HEK293 (cell line): Measurements from ENCODE around the gene MAML3.

ENCODE experiments used
- CTCF ChIA-PET: fragments of 350-600 bp; formaldehyde crosslinking; extraction: SDS; loops from one replicate; lab custom pipeline; 2021; ENCODE audit warnings: antibody characterized with exemption; lab: Yijun Ruan, JAX
- POLR2A ChIA-PET: fragments of 300-600 bp; formaldehyde crosslinking; extraction: SDS; loops from one replicate; lab custom pipeline; 2020; ENCODE audit warnings: antibody characterized with exemption, inconsistent platforms; lab: Yijun Ruan, JAX
- H3K27ac ChIP-seq: fragments of 200-500 bp; sonication (Bioruptor generic); 2 replicates; pipeline ENCODE4 v1.5.1; 2014; ENCODE audit warnings: low read depth, low read length, control low read depth, inconsistent platforms; ENCODE audit errors: extremely low read depth
- H3K36me3 ChIP-seq, 2 experiments: fragments of 200-500 bp in 1 of 2; sonication (Bioruptor generic) in 1 of 2; 1 replicate in 1 of 2; 2 replicates in 1 of 2; pipeline ENCODE4 v1.5.1; 2014 to 2017; ENCODE audit warnings: inconsistent platforms in 2 of 2, low read length in 2 of 2; ENCODE audit not compliant: control insufficient read depth in 2 of 2, insufficient read depth in 1 of 2
- H3K4me1 ChIP-seq: fragments of 200-500 bp; sonication (Bioruptor generic); 2 replicates; pipeline ENCODE4 v1.5.1; 2014; ENCODE audit warnings: mild to moderate bottlenecking, low read length, inconsistent platforms; ENCODE audit not compliant: control insufficient read depth, insufficient read depth
- H3K4me3 ChIP-seq: 2 replicates; pipeline ENCODE4 v1.5.1; 2011; ENCODE audit warnings: low read depth, mild to moderate bottlenecking, control low read depth, low read length, moderate library complexity
- H3K9me3 ChIP-seq: fragments of 200-500 bp; sonication (Bioruptor generic); 2 replicates; pipeline ENCODE4 v1.5.1; 2014; ENCODE audit warnings: low read depth, low read length, inconsistent platforms; ENCODE audit not compliant: control insufficient read depth, insufficient read depth
- BCL11A ChIP-seq: fragments of 450-650 bp; formaldehyde crosslinking; IDR thresholded peaks from 2 replicates; pipeline ENCODE4 v1.5.1; 2016; ENCODE audit warnings: low read depth, missing biosample characterization, missing genetic modification characterization
- BCL6B ChIP-seq: fragments of 450-650 bp; formaldehyde crosslinking; IDR thresholded peaks from 2 replicates; pipeline ENCODE4 v1.5.1; 2017; ENCODE audit warnings: missing biosample characterization, missing genetic modification characterization
- GLI4 ChIP-seq: fragments of 450-650 bp; formaldehyde crosslinking; IDR thresholded peaks from 2 replicates; pipeline ENCODE4 v1.5.1; 2016; ENCODE audit warnings: missing biosample characterization, missing genetic modification characterization
- HOXA7 ChIP-seq: sonication (generic); formaldehyde crosslinking; IDR thresholded peaks from 2 replicates; pipeline ENCODE4 v1.8.1; 2022; ENCODE audit warnings: missing genetic modification reagents, borderline replicate concordance
- KLF16 ChIP-seq: fragments of 450-650 bp; formaldehyde crosslinking; IDR thresholded peaks from 2 replicates; pipeline ENCODE4 v1.5.1; 2017; ENCODE audit warnings: missing biosample characterization, missing genetic modification characterization
- KLF7 ChIP-seq: fragments of 450-650 bp; formaldehyde crosslinking; IDR thresholded peaks from 2 replicates; pipeline ENCODE4 v1.5.1; 2016; ENCODE audit warnings: missing biosample characterization, missing genetic modification characterization, borderline replicate concordance
- OVOL3 ChIP-seq: fragments of 450-650 bp; formaldehyde crosslinking; IDR thresholded peaks from 2 replicates; pipeline ENCODE4 v1.5.1; 2016; ENCODE audit warnings: missing biosample characterization, missing genetic modification characterization
- WT1 ChIP-seq: fragments of 450-650 bp; formaldehyde crosslinking; IDR thresholded peaks from 2 replicates; pipeline ENCODE4 v1.5.1; 2016; ENCODE audit warnings: missing biosample characterization, missing genetic modification characterization
- ZFP41 ChIP-seq: fragments of 450-650 bp; formaldehyde crosslinking; IDR thresholded peaks from 2 replicates; pipeline ENCODE4 v1.5.1; 2016; ENCODE audit warnings: missing biosample characterization, missing genetic modification characterization, borderline replicate concordance
- ZNF121 ChIP-seq: fragments of 450-650 bp; formaldehyde crosslinking; IDR thresholded peaks from 2 replicates; pipeline ENCODE4 v1.5.1; 2016; ENCODE audit warnings: missing biosample characterization, missing genetic modification characterization
- ZNF132 ChIP-seq: fragments of 450-650 bp; formaldehyde crosslinking; IDR thresholded peaks from 2 replicates; pipeline ENCODE4 v1.5.1; 2017; ENCODE audit warnings: missing biosample characterization, missing genetic modification characterization, borderline replicate concordance
- ZNF16 ChIP-seq: fragments of 450-650 bp; formaldehyde crosslinking; IDR thresholded peaks from 2 replicates; pipeline ENCODE4 v1.5.1; 2016; ENCODE audit warnings: low read depth, missing biosample characterization, missing genetic modification characterization
- ZNF18 ChIP-seq: fragments of 450-650 bp; formaldehyde crosslinking; IDR thresholded peaks from 2 replicates; pipeline ENCODE4 v1.5.1; 2016; ENCODE audit warnings: missing biosample characterization, missing genetic modification characterization
- ZNF184 ChIP-seq: fragments of 450-650 bp; IDR thresholded peaks from 2 replicates; pipeline ENCODE4 v1.5.1; 2018; ENCODE audit warnings: missing biosample characterization, mild to moderate bottlenecking, missing genetic modification characterization
- ZNF311 ChIP-seq: fragments of 450-650 bp; formaldehyde crosslinking; IDR thresholded peaks from 2 replicates; pipeline ENCODE4 v1.5.1; 2017; ENCODE audit warnings: missing biosample characterization, missing genetic modification characterization, borderline replicate concordance
- ZNF335 ChIP-seq: fragments of 450-650 bp; formaldehyde crosslinking; conservative IDR thresholded peaks from 2 replicates; pipeline ENCODE4 v1.5.1; 2016; ENCODE audit warnings: missing biosample characterization, missing genetic modification characterization
- ZNF501 ChIP-seq: fragments of 450-650 bp; formaldehyde crosslinking; IDR thresholded peaks from 2 replicates; pipeline ENCODE4 v1.5.1; 2016; ENCODE audit warnings: missing biosample characterization, missing genetic modification characterization
- ZNF514 ChIP-seq: fragments of 450-650 bp; formaldehyde crosslinking; IDR thresholded peaks from 2 replicates; pipeline ENCODE4 v1.5.1; 2016; ENCODE audit warnings: missing biosample characterization, missing genetic modification characterization
- ZNF560 ChIP-seq: fragments of 450-650 bp; formaldehyde crosslinking; IDR thresholded peaks from 2 replicates; pipeline ENCODE4 v1.5.1; 2017; ENCODE audit warnings: missing biosample characterization, missing genetic modification characterization, borderline replicate concordance
- ZNF768 ChIP-seq: fragments of 450-650 bp; formaldehyde crosslinking; IDR thresholded peaks from 2 replicates; pipeline ENCODE4 v1.5.1; 2018; ENCODE audit warnings: missing biosample characterization, mild to moderate bottlenecking, missing genetic modification characterization
- ZNF843 ChIP-seq: fragments of 450-650 bp; formaldehyde crosslinking; IDR thresholded peaks from 2 replicates; pipeline ENCODE4 v1.5.1; 2016; ENCODE audit warnings: missing biosample characterization, missing genetic modification characterization
- ZSCAN16 ChIP-seq: fragments of 450-650 bp; formaldehyde crosslinking; IDR thresholded peaks from 2 replicates; pipeline ENCODE4 v1.5.1; 2016; ENCODE audit warnings: missing biosample characterization, missing genetic modification characterization
- ZXDB ChIP-seq: fragments of 450-650 bp; formaldehyde crosslinking; IDR thresholded peaks from 2 replicates; pipeline ENCODE4 v1.5.1; 2016; ENCODE audit warnings: missing biosample characterization, missing genetic modification characterization
- TF ChIP-seq, protein P1 (sequence below): fragments of 450-650 bp; formaldehyde crosslinking; IDR thresholded peaks from 2 replicates; pipeline ENCODE4 v1.5.1; 2016; ENCODE audit warnings: missing biosample characterization, missing genetic modification characterization
- TF ChIP-seq, protein P2 (sequence below): fragments of 450-650 bp; formaldehyde crosslinking; IDR thresholded peaks from 2 replicates; pipeline ENCODE4 v1.5.1; 2016; ENCODE audit warnings: missing biosample characterization, missing genetic modification characterization
- TF ChIP-seq, protein P3 (sequence below): fragments of 450-650 bp; formaldehyde crosslinking; IDR thresholded peaks from 2 replicates; pipeline ENCODE4 v1.5.1; 2016; ENCODE audit warnings: missing biosample characterization, missing genetic modification characterization
- TF ChIP-seq, protein P4 (sequence below): fragments of 450-650 bp; formaldehyde crosslinking; optimal IDR thresholded peaks from 2 replicates; pipeline ENCODE3; 2016; ENCODE audit warnings: missing biosample characterization, mild to moderate bottlenecking, missing genetic modification characterization

The MAML3 gene

GRCh38 chr4:140152751-140153418 lies 1.1 kb downstream of the MAML3 start:
- Histone ChIP-seq H3K4me1 (peaks cover 3% of the 10 kb centered on the region; the same call in 1 of the 2 replicates), H3K36me3 (no peaks in the 10 kb centered on the region), H3K27ac (peak overlapping the region; percentile 99; the same call in 1 of the 2 replicates), H3K9me3 (no peaks in the 10 kb centered on the region), H3K4me3 (peak overlapping the region; percentile 64)
- ChIA-PET CTCF (interaction anchor here (0.7 to 1.3 kb wide), 5 partner anchors 18 to 455 kb away, joined by 3 to 4 read pairs (median 3); no protein-coding TSS in a partner anchor), POLR2A (interaction anchor here (1.0 to 1.2 kb wide), 2 partner anchors 99 to 101 kb away, joined by 3 read pairs; no protein-coding TSS in a partner anchor)
- no peak for TF ChIP-seq HOXA7 (CRISPR knock-in tag)
- no peak for TF ChIP-seq ZSCAN16 (tag by site-specific recombination)
- TF ChIP-seq KLF7: no peak
- TF ChIP-seq ZFP41: no peak
- no peak for TF ChIP-seq ZNF16 (tag by site-specific recombination)
- no peak for TF ChIP-seq ZNF184 (tag by site-specific recombination)
- TF ChIP-seq ZNF311 (tag by site-specific recombination): no peak
- no peak for TF ChIP-seq GLI4 (tag by site-specific recombination)
- no peak for TF ChIP-seq ZNF514 (tag by site-specific recombination)
- peak; percentile 38 for TF ChIP-seq ZNF335 (tag by site-specific recombination)
- TF ChIP-seq ZNF121 (tag by site-specific recombination): no peak
- no peak for TF ChIP-seq KLF16
- TF ChIP-seq, protein P1, sequence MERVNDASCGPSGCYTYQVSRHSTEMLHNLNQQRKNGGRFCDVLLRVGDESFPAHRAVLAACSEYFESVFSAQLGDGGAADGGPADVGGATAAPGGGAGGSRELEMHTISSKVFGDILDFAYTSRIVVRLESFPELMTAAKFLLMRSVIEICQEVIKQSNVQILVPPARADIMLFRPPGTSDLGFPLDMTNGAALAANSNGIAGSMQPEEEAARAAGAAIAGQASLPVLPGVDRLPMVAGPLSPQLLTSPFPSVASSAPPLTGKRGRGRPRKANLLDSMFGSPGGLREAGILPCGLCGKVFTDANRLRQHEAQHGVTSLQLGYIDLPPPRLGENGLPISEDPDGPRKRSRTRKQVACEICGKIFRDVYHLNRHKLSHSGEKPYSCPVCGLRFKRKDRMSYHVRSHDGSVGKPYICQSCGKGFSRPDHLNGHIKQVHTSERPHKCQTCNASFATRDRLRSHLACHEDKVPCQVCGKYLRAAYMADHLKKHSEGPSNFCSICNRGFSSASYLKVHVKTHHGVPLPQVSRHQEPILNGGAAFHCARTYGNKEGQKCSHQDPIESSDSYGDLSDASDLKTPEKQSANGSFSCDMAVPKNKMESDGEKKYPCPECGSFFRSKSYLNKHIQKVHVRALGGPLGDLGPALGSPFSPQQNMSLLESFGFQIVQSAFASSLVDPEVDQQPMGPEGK (tag by site-specific recombination): peak; percentile 30
- no peak for TF ChIP-seq ZNF768 (tag by site-specific recombination)
- TF ChIP-seq BCL11A (tag by site-specific recombination): no peak
- TF ChIP-seq OVOL3 (tag by site-specific recombination): no peak
- TF ChIP-seq ZNF560 (tag by site-specific recombination): no peak
- TF ChIP-seq, protein P2, sequence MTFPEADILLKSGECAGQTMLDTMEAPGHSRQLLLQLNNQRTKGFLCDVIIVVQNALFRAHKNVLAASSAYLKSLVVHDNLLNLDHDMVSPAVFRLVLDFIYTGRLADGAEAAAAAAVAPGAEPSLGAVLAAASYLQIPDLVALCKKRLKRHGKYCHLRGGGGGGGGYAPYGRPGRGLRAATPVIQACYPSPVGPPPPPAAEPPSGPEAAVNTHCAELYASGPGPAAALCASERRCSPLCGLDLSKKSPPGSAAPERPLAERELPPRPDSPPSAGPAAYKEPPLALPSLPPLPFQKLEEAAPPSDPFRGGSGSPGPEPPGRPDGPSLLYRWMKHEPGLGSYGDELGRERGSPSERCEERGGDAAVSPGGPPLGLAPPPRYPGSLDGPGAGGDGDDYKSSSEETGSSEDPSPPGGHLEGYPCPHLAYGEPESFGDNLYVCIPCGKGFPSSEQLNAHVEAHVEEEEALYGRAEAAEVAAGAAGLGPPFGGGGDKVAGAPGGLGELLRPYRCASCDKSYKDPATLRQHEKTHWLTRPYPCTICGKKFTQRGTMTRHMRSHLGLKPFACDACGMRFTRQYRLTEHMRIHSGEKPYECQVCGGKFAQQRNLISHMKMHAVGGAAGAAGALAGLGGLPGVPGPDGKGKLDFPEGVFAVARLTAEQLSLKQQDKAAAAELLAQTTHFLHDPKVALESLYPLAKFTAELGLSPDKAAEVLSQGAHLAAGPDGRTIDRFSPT (tag by site-specific recombination): no peak
- TF ChIP-seq BCL6B (tag by site-specific recombination): no peak
- TF ChIP-seq, protein P3, sequence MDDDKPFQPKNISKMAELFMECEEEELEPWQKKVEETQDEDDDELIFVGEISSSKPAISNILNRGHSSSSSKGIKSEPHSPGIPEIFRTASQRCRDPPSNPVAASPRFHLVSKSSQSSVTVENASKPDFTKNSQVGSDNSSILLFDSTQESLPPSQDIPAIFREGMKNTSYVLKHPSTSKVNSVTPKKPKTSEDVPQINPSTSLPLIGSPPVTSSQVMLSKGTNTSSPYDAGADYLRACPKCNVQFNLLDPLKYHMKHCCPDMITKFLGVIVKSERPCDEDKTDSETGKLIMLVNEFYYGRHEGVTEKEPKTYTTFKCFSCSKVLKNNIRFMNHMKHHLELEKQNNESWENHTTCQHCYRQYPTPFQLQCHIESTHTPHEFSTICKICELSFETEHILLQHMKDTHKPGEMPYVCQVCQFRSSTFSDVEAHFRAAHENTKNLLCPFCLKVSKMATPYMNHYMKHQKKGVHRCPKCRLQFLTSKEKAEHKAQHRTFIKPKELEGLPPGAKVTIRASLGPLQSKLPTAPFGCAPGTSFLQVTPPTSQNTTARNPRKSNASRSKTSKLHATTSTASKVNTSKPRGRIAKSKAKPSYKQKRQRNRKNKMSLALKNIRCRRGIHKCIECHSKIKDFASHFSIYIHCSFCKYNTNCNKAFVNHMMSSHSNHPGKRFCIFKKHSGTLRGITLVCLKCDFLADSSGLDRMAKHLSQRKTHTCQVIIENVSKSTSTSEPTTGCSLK (tag by site-specific recombination): no peak
- TF ChIP-seq ZNF132 (tag by site-specific recombination): no peak
- no peak for TF ChIP-seq WT1 (tag by site-specific recombination)
- TF ChIP-seq ZNF843 (tag by site-specific recombination): no peak
- TF ChIP-seq, protein P4, sequence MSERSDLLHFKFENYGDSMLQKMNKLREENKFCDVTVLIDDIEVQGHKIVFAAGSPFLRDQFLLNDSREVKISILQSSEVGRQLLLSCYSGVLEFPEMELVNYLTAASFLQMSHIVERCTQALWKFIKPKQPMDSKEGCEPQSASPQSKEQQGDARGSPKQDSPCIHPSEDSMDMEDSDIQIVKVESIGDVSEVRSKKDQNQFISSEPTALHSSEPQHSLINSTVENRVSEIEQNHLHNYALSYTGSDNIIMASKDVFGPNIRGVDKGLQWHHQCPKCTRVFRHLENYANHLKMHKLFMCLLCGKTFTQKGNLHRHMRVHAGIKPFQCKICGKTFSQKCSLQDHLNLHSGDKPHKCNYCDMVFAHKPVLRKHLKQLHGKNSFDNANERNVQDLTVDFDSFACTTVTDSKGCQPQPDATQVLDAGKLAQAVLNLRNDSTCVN (tag by site-specific recombination): peak; percentile 34
- TF ChIP-seq ZNF501 (tag by site-specific recombination): no peak
- TF ChIP-seq ZNF18: peak; percentile 74; the same call in 1 of the 2 replicates
- TF ChIP-seq ZXDB (tag by site-specific recombination): no peak
